ENCODE data around the gene ZNF263. TPM values are rescaled to one million over a fixed set of nuclear protein-coding genes. Genes with fewer than 3 reads are reported as not detected.

ZNF263 gene
- total RNA-seq, 2 donors from 2014 or later: 25.3 to 31.6 TPM

DNA sequence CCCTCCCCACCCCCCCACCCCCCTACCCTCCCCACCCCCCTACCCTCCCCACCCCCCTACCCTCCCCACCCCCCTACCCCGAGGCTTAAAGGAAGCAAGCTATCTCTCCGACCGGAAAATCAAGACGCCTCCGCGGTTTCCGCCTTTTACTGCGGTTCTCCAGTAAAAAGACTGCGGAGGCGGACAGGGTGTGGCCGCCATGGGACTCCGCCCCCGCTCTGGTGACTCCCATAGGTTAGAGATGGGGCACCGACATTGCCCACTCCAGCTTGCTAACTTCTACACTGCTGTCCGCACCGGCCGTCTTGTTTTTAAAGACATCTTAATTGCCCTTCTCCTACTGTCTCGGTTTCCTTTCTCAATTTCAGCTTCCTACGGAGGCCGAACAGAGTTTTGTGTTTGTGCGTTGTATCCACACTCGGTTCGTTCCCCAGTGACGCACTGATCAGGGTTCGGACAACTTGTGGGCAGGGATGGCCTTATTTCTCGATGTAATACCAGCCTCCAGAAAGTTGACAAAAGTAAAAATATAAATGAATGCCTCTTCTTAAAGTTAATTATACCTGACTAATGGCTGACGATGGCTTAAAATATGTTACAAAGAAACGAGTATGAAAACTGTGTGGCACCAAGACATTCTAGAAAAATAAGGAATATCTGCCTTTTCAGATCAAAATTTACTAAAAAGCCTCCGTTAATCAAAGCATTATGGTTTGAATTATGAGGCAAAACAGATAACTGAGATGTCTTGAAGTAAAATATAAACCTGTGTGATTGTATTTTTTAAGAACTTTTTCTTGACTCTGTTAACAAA is 47.2 kb upstream of the ZNF263 start:
- DNase-seq: peak; percentile 63
- Mint-ChIP-seq H3K27me3 (ENCODE audit: insufficient read depth) (peaks cover 8% of the 10 kb centered on the region), H3K4me3 (peak overlapping the region; percentile 50), H3K36me3 (ENCODE audit: low read depth) (peaks cover 24% of the 10 kb centered on the region), H3K4me1 (peaks cover 5% of the 10 kb centered on the region), H3K9me3 (peaks cover 22% of the 10 kb centered on the region), H3K27ac (no peak overlapping the region)
- Histone ChIP-seq H3K27ac (ENCODE audit: low read depth, low read length) (no peak overlapping the region), H3K27me3 (ENCODE audit: control insufficient read depth, insufficient read depth, low read length, poor library complexity, severe bottlenecking) (peaks cover 1% of the 10 kb centered on the region), H3K9me3 (ENCODE audit: control insufficient read depth, low read length) (peaks cover 12% of the 10 kb centered on the region), H3K9ac (ENCODE audit: extremely low read depth, low read length, poor library complexity, severe bottlenecking) (no peak overlapping the region), H3K4me3 (ENCODE audit: low read length) (no peak overlapping the region), H3K36me3 (ENCODE audit: control insufficient read depth, insufficient read depth, low read length) (peaks cover 28% of the 10 kb centered on the region), H3K4me1 (ENCODE audit: control insufficient read depth, insufficient read depth, low read length) (no peaks in the 10 kb centered on the region)
- TF ChIP-seq, protein P1, sequence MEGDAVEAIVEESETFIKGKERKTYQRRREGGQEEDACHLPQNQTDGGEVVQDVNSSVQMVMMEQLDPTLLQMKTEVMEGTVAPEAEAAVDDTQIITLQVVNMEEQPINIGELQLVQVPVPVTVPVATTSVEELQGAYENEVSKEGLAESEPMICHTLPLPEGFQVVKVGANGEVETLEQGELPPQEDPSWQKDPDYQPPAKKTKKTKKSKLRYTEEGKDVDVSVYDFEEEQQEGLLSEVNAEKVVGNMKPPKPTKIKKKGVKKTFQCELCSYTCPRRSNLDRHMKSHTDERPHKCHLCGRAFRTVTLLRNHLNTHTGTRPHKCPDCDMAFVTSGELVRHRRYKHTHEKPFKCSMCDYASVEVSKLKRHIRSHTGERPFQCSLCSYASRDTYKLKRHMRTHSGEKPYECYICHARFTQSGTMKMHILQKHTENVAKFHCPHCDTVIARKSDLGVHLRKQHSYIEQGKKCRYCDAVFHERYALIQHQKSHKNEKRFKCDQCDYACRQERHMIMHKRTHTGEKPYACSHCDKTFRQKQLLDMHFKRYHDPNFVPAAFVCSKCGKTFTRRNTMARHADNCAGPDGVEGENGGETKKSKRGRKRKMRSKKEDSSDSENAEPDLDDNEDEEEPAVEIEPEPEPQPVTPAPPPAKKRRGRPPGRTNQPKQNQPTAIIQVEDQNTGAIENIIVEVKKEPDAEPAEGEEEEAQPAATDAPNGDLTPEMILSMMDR (conservative IDR thresholded peaks at IDR 0.05): no peak
- WGBS, 2 experiments (ENCODE audit: insufficient coverage in 1 of 2, insufficient read length in 1 of 2): 91 to 94% methylated on average over 22 to 29 of the region's 29 CpGs

DNA sequence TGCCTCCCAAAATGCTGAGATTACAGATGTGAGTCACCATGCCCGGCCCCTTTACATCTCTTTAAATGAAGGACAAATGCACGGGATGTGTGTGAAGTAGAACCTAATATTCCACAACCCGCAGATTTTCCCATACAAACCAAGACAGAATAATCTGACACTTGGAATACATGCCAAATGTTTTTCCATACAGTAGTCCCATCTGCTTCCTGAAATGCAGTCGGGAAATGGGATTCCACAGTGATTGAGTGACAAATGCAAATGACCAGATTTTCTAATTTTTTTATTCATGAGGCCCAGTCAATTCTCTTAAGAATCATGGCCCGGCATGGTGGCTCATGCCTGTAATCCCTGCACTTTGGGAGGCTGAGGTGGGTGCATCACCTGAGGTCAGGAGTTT is 41.5 kb upstream of the ZNF263 start:
- Mint-ChIP-seq H3K27ac (no peak overlapping the region), H3K4me1 (no peaks in the 10 kb centered on the region), H3K36me3 (ENCODE audit: low read depth) (no peaks in the 10 kb centered on the region), H3K27me3 (ENCODE audit: insufficient read depth) (peaks cover 28% of the 10 kb centered on the region), H3K4me3 (no peak overlapping the region), H3K9me3 (peaks cover 10% of the 10 kb centered on the region)
- Histone ChIP-seq H3K9ac (ENCODE audit: extremely low read depth, low read length, poor library complexity, severe bottlenecking) (no peak overlapping the region), H3K36me3 (ENCODE audit: control insufficient read depth, insufficient read depth, low read length) (no peaks in the 10 kb centered on the region), H3K4me1 (ENCODE audit: control insufficient read depth, insufficient read depth, low read length) (no peaks in the 10 kb centered on the region), H3K27me3 (ENCODE audit: control insufficient read depth, insufficient read depth, low read length, poor library complexity, severe bottlenecking) (peaks cover 6% of the 10 kb centered on the region), H3K27ac (ENCODE audit: low read depth, low read length) (no peak overlapping the region), H3K9me3 (ENCODE audit: control insufficient read depth, low read length) (no peaks in the 10 kb centered on the region), H3K4me3 (ENCODE audit: low read length) (no peak overlapping the region)
- DNase-seq: no peak
- TF ChIP-seq, protein P1 (conservative IDR thresholded peaks at IDR 0.05): no peak
- 70 to 79% methylated on average over 2 to 5 of the region's 5 CpGs for WGBS, 2 experiments (ENCODE audit: insufficient coverage in 1 of 2, insufficient read length in 1 of 2)

DNA sequence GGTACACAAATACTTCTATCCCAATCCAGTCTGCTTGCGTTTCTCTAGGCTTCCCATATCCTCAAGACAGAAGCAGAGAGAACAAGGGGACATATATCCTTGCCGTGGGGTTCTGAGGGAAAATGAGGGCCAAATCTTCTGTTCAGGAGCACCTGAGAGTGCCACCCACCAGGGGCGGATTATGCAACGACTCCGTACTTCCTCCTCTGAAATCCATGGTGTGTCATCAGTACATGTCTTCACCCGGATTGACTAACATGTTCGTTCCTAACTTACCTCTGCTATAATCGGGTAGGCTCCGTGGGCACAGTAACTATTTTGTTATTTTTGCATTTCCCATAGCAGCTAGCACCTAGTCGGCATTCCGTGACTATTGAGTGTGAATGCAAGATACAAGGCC is 40.6 kb upstream of the ZNF263 start:
- Mint-ChIP-seq H3K36me3 (ENCODE audit: low read depth) (no peaks in the 10 kb centered on the region), H3K9me3 (peaks cover 3% of the 10 kb centered on the region), H3K4me3 (no peak overlapping the region), H3K27ac (no peak overlapping the region), H3K27me3 (ENCODE audit: insufficient read depth) (peaks cover 32% of the 10 kb centered on the region), H3K4me1 (no peaks in the 10 kb centered on the region)
- TF ChIP-seq, protein P1 (conservative IDR thresholded peaks at IDR 0.05): no peak
- Histone ChIP-seq H3K27me3 (ENCODE audit: control insufficient read depth, insufficient read depth, low read length, poor library complexity, severe bottlenecking) (peaks cover 6% of the 10 kb centered on the region), H3K9ac (ENCODE audit: extremely low read depth, low read length, poor library complexity, severe bottlenecking) (no peak overlapping the region), H3K4me1 (ENCODE audit: control insufficient read depth, insufficient read depth, low read length) (no peaks in the 10 kb centered on the region), H3K9me3 (ENCODE audit: control insufficient read depth, low read length) (no peaks in the 10 kb centered on the region), H3K27ac (ENCODE audit: low read depth, low read length) (no peak overlapping the region), H3K4me3 (ENCODE audit: low read length) (no peak overlapping the region), H3K36me3 (ENCODE audit: control insufficient read depth, insufficient read depth, low read length) (no peaks in the 10 kb centered on the region)
- DNase-seq: no peak
- 75 to 77% methylated on average over 10 to 11 of the region's 11 CpGs for WGBS, 2 experiments (ENCODE audit: insufficient coverage in 1 of 2, insufficient read length in 1 of 2)

Data from endodermal cell (in vitro differentiated cells).